COLO829 (cell line): ENCODE measurements around the gene SMIM43.
"Not testable (repeated sequence)": the region's sequence is repeated elsewhere in the genome, so short reads cannot be mapped to it uniquely, and the experiment has no call there.

Experiments used
- DNase-seq: peaks from one replicate; pipeline ENCODE4 v3.0.0; 2012; ENCODE audit warnings: low spot score

Gene SMIM43

GRCh38 chr4:121734571-121734970 is 30.4 kb downstream of the SMIM43 start:
- no peak for DNase-seq

- no peak for DNase-seq
Observed at GRCh38 chr4:121733942-121734341, 31.0 kb downstream of the SMIM43 start.

DNA sequence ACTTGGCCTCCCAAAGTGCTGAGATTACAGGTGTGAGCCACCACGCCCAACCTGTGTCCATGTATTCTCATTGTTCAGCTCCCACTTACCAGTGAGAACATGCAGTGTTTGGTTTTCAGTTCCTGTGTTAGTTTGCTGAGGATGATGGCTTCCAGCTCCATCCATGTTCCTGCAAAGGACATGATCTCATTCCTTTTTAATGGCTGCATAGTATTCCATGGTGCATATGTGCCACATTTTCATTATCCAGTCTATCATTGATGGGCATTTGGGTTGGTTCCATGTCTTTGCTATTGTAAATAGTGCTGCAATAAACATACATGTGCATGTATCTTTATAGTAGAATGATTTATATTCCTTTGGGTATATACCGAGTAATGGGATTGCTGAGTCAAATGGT is 35.2 kb downstream of the SMIM43 start:
- not testable (repeated sequence) for DNase-seq

GRCh38 chr4:121728798-121729226 is 36.2 kb downstream of the SMIM43 start:
- DNase-seq = no peak

GRCh38 chr4:121728066-121728465 is 36.9 kb downstream of the SMIM43 start:
- DNase-seq = no peak

DNA sequence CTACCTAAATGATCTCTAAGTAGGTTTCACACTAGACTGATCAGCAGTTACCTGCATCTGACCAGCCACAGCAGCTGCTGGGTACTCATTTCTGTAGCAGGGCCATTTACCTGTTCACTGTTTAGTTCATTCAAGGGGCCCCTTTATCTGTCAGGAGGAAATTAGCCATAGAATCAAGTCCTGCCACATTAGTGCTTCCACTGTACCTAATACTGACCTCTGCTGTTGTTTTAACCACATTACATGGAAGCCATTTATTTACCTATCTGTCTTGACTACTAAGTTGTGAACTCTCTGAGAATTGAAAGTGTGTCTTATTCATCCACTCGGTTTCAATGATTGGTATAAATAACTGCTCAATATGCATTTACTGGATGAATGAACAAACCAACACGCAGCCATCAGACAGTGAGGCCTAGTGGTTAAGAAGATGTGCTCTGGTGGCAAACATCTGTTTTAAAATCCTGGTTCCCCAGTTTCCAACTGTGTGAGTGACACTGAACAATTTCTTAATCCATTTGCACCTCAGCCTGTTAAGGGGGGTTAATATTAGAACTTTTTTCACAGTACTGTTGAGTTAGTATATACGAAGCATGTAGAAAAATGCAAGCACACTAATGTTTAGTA is 38.2 kb downstream of the SMIM43 start:
- DNase-seq = peak; percentile 79

GRCh38 chr4:121724671-121725070 is 40.3 kb downstream of the SMIM43 start:
- DNase-seq = no peak

DNA sequence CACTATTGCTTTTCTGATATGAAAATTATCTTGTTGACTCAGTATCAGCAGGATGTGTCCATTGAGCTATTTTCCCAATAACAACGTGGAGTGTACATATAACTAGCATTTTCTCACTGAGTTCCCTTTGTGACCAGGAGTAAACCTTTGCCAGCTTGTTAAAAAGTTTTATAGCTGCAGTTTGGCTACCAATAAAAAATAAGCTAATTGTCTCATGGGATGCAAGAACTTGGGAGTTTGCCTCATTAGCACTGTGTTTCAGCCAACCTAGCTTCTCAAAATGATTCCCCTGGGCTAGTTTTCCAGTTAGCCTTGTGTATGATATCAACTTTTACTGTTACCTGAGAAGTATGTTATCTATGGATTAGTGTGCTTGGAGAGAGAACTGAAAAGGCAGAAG is 43.3 kb downstream of the SMIM43 start:
- no peak for DNase-seq

DNA sequence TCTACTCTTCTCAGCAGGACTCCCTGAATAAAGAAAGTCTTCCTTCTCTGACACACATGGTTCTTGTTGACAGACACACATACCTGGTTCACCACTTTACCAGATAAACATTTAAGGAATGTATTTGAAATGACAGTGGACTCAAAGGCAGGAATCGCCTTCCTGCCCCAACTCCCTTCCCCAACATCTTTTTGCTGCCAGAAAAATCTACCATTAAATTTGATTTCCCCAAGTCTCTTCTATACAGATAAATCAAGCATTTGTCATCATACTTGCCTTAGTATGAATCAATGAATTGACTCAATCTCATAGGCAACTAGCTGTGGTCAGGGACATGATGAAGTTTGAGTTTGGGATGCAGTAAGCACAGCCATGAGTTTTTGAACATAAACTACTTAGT is 44.9 kb downstream of the SMIM43 start:
- DNase-seq = no peak

DNA sequence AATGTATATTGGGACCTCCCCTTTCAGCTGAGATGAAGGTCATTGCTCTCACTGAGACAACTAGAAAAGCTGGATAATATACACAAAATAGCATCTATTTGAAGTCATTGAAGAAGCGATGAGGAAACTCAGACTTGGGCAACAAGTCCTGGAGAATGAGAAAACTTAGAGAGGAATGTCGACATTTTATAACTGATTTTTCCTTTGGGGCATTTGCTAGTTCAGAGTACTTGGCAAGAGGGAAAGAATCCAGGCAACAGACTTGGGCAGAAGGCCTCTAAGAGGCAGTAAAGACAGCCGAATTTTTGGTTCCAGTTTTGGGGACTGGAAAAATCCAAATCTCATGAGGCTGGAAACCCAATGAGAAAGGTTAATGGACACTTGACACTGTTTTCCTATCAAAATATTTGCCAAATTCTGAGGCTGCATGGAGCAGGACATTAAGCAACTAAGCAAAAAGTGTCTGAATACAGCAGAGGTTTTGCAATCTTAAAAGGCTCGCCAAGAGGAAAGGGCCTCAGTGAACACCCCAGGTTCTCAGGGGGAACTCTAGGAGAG is 47.2 kb downstream of the SMIM43 start:
- DNase-seq = no peak

- no peak for DNase-seq
Observed at GRCh38 chr4:121714548-121714947, 50.4 kb downstream of the SMIM43 start.

- DNase-seq = no peak
Observed at GRCh38 chr4:121712783-121713182, 52.2 kb downstream of the SMIM43 start.

DNA sequence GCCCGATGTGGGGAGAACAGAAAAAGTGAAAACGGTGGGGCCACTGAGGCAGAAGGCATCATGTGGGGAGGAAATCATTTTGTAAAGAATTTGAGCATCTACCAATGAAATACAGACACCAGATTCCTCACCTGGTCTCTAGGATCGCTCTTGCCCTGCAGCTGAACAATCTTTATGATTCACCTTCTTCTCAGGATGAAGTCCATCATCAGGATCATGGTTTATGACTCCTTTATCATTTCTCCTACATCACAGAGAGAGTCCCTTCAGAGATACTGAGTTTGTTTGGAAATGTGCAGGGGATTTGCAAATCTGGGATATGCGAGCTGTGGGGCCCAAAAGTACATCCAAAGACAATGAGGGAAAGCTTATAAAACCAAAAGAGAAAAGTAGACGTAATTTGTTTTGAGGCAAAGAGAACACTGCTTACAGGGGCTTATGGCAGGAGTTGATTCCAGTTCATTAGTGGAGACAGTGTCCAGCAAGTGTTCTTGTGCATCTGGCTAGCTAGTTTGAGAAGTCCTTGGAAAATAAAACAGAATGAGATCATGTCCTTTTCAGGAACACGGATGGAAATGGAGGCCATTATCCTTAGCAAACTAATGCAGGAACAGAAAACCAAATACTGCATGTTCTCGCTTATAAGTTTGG is 52.8 kb downstream of the SMIM43 start:
- DNase-seq = no peak

DNA sequence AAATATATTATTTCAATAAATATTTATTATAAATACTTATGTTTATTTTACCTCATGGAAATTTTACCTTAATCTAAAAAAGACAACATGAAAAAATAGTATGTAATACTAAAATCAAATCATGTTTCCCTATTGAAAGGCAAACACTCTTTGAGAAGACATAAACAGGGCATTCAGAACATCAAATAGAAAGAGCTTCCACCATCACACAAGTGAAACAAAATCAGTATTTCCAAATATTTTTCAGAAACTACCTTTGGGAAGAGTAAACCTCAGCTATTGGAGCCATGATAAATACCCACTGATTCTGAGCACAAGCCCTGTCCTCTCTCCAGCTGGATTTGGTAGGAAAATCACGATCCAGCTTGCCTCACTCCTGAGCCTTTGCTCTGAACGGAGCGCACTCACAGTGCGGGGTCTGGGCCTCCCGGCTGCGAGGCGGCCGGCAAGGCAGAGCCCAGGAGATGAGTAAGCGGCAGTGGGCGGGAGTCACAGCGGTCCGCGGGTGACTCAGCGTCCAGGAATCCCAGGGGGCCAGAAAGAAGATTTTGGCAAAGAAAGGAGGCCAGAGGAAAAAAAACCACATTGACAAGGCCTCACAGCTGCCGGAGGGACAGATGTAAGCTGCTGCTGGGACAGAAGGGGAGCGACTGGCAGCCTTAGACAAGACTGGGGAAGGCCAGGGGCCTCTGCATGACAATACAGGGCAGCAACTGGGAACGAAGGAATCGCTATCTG is 53.5 kb downstream of the SMIM43 start:
- DNase-seq = peak; percentile 92

DNA sequence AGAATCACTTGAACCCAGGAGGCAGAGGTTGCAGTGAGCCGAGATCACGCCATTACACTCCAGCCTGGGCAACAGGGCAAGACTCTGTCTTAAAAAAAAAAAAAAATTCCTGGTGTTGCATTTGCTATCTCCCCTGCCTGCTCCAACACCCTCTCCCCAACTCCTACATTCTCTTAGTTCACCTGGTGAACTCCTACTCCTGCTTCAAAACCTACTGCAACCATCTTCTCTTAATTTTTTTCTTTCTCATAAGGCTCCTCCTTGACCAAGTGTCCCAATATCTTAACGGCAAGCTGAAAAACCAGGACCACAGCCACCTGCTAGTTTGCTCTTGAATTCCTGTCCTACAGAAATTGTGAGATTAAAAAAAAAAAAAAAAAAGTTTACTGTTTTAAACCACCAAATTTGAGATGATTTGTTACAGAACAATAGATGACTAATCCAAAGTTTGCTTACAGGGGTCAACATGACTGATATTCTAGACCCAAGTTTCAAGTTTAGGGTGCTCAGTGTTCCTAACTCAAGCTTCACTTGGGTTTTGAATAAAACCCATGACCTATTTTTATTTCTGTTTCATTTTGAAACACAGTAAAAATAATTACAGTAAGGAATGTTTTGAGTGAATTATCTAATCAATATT is 55.1 kb downstream of the SMIM43 start:
- no peak for DNase-seq
